HG03575 (cell line): ENCODE data around the gene ZPBP2.
"Not testable (repeated sequence)": the region's sequence is repeated elsewhere in the genome, so short reads cannot be mapped to it uniquely, and the experiment has no call there.

Experiments used
- ATAC-seq: cut with Tn5 transposase; IDR thresholded peaks from one replicate; pipeline ENCODE4 v1.9.1; 2021; ENCODE audit not compliant: unreplicated experiment, insufficient number of reproducible peaks, low FRiP score; ENCODE audit errors: extremely low read depth

The ZPBP2 gene

DNA sequence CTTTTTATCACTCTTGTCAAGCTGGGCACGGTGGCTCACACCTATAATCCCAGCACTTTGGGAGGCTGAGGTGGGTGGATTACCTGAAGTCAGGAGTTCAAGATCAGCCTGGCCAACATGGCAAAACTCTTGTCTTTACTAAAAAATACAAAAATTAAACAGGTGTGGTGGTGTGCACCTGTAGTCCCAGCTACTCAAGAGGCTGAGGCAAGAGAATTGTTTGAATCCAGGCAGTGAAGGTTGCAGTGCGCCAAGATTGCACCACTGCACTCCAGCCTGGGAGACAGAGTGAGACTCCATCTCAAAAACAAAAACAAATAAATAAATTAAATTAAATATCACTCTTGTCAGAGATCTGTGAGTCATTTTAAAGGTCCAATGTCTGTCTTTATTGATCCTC, 34.0 kb downstream of the ZPBP2 start:
- not testable (repeated sequence) for ATAC-seq

DNA sequence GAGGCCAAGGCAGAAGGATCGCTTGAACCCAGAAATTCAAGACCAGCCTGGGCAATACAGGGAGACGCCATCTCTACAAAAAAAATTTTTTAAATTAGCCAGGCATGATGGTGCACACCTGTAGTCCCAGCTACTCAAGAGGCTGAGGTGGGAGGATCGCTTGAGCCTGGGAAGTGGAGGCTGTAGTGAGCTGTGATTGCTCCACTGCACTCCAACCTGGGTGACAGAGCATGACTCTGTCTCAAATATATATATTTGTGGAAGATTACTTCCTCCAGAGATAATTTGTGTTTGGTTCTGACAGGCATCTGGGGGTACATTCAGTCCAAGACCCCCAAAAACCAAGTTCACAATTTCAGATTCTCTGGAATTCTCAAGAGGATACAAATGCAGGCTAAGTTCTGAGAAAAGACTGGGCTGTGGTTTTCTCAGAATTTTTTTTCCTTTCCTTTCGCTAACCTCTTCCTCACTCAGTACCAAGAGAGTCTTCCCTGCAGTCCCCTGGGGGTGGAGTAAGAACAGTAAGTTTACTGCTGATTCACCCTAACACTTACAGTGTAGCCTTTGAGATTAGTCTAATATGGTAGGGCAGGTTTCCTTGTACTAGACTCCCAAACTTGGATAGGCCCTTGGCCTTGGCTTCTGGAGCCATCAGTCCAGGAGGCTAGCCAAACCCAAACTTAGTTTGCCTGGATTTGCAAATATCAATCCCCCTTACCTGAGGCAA, 35.3 kb downstream of the ZPBP2 start:
- ATAC-seq, result no peak

DNA sequence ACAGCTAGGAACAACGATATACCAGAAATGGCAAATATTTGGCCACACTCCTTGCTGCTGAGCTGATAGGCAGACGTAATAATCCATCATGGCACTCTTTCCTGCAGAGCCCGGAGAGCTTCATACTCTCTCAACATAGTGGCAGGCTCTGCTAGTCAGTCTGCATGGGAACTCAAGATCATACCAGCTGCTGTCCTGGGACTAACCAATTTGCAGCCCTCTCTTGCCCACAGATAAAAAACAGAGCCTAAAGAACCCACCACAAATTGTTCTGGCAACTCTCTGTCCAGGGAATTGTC, 36.9 kb downstream of the ZPBP2 start:
- no peak for ATAC-seq

DNA sequence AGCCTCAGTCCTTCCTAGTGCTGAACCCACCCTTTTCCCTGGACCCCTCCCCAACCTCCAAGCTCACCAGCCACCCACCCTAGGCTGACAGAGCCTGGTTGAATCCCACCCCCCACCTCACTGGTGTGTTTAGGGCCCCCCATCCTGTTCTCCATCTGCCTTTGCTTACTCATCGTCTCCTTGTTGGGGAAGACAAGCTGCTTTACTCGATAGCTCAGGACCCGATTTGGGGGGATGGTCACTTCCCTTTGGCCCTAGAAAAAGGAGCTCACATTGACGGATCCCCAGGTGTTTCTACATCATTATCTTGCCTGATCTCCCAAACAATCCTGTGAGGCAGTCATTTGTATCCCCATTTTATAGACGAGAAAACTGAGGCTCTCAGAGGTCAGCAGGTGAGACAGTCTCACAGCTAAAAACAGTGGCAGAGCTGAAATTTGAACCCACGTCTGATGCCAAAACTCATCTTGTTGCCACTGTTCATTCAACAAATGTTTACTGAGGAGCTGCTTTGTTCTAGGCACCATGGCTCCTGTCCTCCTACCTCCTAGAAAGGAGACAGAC, 40.9 kb downstream of the ZPBP2 start:
- no peak for ATAC-seq

DNA sequence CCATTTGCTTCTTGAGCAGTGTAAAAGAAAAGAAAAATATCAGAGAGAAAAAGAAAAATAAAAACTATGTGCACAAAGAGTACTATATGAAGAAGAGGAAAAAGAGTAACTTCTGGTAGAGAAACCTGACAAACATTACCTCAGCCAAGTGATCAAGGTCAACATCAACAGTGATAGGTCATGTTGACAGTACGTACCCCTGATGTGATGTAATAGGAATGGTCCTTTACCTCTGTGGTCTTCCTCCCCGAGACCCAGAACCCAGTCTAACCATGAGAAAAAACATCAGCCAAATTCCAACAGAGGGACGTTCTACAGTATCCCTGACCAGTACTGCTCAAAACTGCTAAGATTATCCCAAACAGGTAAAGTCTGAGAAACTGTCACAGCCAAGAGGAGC, 46.0 kb downstream of the ZPBP2 start:
- no peak for ATAC-seq

DNA sequence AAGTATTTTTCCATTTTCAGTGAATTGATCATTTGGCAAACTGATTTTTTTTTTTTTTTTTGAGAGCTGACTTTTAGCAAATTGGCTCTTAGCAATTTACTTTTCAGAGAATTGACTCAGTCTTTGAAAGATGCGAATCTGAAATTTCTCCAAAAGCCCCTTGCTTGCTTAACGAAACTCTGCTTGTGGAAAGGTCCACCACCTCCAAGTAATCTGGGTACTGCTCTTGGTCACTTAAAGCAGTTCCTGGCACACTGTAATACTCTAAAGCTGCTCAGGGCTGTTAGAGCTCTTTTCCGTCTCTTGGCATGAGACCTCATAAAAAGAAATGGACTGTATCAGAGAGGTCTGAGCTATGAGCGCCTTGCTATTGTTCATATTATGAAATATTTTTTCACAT, 47.6 kb downstream of the ZPBP2 start:
- no peak for ATAC-seq

DNA sequence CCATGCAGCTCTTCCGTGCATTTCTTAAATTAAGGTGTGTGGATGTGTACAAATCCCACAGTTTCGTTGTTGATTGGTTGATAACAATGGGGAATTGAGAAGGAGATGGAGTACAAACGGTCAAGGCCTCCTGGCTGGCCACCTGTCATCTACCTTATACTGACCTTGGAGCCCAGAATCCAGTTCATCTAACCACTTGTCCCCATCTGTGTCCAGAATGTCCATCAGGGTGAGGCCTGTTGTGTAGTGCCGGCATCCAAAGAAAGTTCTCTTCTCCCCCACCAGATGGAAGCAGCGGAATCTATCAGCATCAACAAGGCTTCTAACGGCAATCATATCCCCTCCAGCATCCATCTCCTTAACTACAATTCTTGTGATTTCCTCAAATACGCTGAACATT, 48.9 kb downstream of the ZPBP2 start:
- ATAC-seq, result no peak

DNA sequence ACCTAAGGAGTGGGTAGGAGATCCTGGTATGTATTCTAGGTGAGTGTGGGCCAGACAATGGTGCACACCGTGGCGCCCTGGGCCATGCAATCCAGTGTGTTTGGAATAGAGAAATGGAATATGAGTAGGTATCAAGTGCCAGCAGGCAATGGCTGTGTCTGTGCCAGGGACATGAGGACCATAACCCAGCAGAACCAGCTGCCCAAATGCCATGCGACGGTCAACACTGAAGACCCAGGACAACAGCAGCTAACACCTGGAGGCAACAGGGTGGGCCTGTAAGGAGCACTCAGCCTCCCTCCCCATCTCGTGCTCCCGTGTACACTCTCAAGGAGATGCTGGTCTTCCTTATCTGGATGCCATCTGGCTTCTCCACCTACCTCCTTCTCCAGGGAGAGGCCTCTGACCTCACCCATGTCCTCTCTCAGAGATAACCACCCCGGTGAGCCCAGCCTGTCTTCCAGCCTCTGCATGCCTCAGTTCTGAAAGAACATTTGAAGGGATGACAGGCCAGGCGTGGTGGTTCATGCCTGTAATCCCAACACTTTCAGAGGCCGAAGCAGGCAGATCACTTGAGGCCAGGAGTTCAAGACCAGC, 51.2 kb downstream of the ZPBP2 start:
- ATAC-seq, result no peak

DNA sequence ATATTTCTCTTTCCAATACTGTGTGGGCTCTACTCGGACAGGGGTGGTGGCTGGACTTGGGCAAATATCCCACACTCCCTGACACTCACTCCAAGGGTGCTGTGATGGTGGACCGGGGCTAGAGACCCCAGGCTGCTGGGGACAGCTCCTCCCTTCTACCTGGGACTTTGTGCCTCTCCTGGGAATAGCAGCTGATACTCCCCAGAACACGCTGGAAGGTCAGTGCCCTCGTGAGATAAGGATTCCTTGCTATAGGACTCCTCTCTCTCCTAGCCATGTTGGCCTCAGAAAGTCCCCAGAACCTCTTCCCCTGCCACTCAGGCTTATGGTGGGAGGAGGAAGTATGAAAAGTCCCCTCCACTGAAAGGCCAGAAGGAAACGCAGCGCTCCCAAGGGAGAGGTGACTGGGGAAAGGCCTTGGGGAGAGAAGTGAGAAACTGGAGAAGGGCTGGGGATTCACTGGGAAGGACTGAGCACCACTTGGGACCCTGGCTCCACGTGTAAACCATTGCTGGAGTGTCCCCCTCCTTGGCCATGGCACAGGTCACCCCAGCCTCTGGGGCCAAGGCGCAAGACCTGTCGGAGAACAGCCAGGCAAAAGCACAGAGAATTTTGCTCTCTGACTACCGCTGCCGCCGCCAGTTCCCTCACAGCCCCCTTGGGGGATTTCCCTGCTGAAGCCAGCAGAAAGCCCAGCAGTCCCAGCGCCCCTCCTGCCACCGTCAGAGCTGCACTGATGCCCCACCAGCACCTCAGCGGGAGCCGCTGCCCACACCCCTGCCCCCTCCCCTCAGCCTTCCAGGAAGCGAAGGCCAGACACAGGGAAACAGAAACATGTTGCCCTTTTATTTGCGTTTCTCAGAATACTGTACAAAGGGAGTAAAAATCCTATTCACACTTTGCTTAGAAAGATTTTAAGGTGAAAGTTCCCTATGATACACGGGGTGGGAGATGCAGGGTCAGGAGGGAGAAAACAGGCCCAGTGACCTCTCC, 52.5 kb downstream of the ZPBP2 start:
- ATAC-seq, result no peak

DNA sequence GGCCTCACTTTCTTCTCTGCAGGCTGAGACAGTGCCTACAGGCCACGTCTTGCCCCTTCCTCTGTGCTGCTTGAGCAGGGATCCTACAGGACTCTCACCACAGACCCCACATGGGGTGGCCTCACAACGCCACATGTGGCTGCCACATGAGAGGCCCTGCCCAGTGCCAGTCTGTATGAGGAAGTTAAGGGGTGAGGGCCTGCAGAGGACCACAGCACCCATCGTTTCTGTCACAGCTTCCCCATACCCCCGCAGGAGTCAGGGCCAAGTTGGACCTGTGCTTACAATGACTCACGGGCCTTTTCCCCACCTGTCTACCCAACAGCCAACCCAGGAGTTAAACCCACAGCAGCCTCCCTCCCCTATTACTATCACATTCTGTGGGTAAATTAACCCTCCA, 53.3 kb downstream of the ZPBP2 start:
- no peak for ATAC-seq

DNA sequence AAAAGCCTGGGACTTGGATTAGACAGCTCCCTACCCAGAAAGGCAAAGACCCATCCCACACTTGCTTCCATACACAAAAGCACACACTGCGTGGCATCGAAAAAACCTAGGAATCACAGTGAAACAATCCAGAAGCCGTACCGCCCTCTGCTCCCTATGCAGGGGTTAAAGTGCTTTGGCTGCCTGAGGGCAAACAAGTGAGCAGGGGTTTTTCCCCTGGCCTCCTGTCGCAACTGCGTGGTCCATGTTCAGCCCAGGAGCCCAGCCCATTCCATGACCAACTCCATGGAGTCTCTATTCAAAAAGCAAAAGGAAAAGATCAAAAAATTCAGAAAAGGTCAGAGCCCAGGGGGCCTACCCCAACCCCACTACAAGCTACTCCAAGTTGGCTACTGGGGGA, 54.0 kb downstream of the ZPBP2 start:
- no peak for ATAC-seq

DNA sequence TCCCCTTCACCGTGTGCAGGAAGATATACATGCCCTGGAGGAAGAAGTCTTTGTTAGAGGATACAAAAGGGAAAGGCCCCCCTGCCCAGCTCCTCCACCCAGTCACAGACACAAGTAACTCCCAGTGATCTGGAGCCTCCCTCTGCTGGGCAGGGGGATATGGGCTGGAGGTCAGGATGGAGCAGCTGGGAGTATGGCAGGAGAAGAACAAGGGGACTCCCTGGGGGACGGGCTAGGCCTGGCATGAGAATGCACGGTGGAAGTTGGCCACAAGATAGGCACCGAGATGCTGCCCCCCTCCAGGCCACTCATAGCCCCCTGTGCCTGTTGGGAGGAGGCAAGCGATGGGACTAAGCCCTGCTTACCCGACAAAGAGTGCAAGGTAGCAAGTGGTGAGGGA, 55.2 kb downstream of the ZPBP2 start:
- no peak for ATAC-seq

DNA sequence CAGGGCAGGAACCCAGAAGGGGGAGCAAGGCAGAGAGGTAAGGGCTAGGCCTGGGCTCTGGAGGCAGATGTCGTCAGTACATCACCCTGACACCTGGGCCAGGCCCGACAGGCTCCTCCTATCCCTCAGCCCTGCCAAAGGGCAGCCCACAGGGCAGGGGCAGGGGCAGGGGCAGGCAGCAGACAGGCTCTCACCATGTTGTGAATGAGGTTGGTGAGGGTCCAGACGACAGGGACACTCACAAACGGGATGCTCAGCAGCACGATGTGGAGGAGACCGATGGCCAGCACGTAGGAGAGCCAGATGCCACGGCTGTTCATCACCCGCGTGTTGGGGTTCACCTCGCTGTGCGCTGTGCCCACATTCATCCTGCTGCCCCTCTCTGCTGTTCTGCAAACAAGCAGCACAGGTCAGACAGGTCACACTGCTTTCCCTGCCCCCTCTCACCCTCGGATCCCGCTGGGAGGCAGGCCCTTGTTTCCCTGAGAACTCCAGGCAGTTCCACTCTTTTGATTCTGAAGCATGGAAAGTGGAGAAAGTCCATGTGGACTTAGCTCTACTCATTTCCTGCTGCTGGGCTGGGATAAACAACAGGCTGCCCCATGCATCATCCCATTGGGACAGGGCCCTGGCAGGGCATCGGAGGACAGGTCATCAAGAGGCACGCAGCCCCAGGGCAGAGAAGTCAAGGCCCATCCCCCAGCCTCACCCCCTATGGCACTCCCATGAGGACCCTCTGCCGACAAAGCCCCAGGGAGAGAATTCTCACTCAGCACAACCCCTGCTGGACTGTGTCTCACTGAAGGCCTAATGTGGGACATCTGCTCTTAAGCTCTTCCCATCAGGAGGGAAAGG, 56.1 kb downstream of the ZPBP2 start:
- ATAC-seq, result no peak

DNA sequence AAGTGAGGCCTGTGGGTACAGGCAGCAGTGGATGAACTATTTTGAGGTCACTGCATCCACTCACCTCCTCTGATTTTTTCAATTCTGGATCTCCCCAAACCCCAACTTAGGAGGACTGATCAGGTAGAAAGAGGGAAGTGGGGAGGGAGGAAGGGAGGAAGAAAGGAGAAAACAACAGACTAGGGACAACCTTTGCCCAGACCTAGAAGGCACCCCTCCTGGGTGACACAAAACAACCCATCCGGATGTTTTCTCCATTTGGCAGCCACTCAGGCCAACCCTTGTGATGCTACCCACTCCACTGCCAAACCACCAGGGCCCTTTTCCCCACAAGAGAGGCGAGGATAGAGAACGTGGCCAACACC, 56.7 kb downstream of the ZPBP2 start:
- no peak for ATAC-seq

DNA sequence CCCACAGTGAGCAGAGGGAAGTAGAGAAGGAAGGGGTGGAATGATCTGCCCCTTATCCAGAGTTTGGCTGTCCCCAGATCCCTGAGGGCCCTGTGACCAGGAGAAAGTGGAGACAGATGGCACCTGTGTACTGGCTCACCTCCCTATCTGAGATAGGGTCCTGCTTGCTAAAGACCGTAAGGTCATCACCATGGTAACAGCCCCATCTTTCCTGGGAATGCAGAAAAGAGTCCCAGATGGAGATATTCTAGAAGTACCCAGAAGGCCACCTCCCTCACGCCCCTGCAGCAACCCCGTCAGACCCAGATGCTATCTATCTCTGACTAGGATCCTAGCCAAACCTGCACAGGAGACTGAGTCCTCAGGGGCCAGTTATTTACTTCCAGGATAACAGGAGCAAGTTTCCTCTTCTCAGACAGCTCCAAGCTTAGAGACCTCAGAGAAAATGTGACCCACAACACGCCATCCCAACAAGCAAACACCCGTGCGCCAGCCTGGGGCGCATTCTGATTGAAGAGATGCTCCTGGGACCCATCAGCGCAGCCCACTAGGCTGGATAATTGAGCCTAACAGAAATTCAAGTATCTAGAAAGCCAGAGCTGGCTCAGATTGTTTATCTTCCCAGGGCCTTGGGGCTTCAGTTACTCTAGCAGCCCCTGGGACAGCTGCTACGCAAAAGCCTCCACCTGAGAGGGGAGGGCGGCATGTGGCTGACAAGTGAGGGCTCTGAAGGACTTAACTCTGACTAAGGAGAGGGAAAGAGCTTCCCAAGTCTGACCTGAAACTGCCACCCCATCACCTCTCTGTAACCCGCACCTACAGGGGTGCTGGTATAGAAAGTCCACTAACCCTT, 57.5 kb downstream of the ZPBP2 start:
- ATAC-seq, result no peak

DNA sequence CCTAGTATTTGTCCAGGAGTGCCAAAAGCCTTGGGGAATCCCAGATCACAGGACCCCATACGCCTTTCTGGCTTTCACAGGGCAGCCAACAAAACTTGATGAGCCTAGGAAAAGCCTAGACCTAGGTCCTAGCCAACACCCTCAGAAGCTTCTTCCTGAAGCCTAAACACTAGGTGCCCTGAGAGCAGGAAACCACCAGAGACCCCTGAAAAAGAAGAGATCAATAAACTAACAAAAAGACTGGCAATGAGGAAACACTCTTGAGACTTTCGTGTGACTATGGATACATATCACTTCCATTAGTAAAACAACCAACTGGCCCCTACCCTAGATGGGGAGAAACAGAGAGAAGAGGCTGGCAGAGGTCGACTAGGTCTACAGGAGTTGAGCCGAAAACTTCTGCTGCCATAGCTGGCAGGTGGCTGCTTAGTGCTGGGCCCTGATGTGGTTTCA, 58.2 kb downstream of the ZPBP2 start:
- no peak for ATAC-seq

DNA sequence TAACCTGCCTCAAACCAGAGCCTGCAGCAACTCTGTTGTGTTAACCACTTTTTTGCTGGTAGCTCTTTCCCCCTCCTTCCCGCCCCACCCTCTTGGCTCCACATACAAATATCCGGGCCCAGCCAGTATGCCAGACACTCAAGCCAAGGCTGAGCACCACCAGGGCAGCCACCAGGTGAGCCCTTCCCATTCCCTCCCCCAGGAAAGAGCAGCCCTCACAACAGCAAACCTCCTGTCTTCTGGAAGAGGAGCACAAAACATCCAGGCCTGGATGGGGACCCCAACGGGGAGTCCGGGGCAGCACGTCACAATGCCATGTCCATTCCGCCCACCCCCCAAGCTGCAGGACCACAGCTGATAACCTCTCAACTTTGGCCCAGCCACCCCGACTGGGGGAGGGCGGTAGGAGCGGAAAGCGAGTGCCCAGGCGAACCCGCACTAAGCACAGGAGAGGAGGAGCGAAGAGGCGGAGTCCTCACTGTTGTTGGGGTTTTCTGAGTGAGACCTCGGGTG, 58.6 kb downstream of the ZPBP2 start:
- ATAC-seq, result no peak
